ENCODE results near the gene ADAMTSL1. TPM values are rescaled to one million over a fixed set of nuclear protein-coding genes. Genes with fewer than 3 reads are reported as not detected.

The ADAMTSL1 gene
- polyA plus RNA-seq, 3 donors, result 10.4 to 15.8 (median 12.3) TPM

DNA sequence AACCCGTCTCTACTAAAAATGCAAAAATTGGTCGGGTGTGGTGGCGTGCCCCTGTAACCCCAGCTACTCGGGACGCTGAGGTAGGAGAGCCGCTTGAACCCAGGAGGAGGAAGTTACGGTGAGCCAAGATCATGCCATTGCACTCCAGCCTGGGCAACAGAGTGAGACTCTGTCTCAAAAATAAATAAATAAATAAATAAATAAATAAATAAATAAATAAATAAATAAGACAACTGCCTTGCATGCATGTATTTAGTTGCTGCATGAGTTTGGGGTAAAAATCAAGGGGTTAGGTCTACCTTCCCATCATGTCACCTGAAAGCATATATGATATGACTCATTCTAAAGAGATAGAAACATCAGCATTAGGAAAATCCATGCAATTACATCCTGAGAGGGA, 254.0 kb downstream of the ADAMTSL1 start:
- DNase-seq, result no peak

DNA sequence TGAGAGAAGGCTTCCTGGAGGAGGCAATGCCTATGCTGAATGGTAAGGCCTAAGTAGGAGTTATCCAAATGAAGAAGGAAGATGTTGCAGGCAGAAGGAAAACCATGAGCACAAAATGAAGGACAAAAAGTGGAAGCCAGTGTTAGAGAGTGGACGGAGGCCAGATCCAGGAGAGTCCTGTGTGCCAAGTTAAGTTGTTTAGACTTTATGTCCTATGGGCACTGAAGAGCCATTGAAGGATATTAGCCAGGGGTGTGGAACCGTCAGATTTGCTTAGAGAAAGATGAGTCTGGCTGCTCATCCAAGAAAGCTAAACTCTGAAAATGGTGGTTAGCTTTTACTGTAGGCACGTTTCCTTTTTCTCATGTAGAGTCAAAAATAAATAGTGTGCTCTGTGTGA, 254.7 kb downstream of the ADAMTSL1 start:
- no peak for DNase-seq

- DNase-seq, result no peak
These were observed 256.3 kb downstream of the ADAMTSL1 start for GRCh38 chr9:18730241-18730640.

DNA sequence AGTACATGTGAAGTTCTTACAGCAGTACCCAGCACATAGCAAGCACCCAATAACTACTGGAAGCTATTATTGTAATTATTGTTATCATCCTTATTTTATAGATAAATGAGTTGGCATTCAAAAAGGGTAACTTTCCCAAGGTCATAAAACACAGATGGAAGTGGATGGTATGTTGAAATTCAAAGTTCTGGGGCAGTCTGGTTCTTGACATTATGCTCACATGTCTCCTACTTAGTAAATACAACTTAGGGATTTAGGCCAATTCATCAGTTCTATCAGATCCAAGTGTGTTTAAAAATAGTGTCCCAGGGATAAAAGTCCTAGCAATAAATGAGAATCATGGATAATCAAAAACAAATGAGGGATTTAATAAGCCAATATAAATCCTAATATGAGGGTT, 265.2 kb downstream of the ADAMTSL1 start:
- DNase-seq, result no peak

DNA sequence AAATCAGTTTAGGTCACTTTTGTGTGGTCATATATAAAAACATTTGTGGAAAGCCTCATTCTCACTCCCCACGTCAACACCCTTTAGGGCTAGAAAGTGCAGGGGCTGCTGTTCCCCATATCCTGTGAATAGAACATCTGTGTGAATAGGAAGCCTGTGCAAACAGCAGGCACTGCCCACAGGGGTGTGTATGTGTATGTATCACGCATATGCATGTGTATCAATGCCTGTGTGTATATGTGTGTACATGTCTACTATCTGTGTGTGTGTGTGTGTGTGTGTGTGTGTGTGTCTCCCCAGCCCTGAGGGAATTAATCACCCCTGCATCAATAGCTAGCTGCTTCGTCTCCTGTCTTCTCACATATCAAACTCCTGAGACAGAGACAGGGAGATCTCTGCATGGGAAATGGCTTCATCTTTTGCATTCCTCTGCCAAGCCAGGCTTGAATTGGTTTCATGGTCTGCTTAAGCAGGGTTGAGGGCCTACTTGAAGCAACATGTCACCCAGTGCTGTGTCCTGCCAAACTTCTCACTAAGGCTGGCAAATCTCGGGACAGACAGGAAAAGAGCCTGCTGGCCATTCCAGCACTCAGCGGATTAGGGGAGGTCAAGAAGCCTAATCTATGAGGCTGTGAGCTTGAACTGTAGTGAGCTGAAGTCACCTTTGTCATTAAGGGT, 265.8 kb downstream of the ADAMTSL1 start:
- no peak for DNase-seq

DNA sequence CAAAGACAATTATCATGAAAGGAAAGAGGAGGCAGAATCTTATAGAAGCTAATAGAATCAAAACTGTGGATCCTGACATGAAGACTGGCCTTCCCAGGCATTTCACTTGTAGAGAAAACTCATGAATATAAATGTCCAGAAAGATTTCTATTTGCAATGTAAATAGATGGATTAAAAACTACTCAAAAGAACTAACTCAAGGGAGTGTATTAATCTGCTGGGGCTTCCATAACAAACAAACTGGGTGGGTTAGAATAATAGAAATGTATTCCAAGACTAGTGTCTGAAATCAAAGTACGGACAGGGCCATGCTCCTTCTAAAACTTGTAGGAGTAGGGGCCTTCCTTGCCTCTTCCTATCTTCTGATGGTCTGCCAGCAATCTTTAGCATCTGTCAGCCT, 267.4 kb downstream of the ADAMTSL1 start:
- DNase-seq, result no peak

DNA sequence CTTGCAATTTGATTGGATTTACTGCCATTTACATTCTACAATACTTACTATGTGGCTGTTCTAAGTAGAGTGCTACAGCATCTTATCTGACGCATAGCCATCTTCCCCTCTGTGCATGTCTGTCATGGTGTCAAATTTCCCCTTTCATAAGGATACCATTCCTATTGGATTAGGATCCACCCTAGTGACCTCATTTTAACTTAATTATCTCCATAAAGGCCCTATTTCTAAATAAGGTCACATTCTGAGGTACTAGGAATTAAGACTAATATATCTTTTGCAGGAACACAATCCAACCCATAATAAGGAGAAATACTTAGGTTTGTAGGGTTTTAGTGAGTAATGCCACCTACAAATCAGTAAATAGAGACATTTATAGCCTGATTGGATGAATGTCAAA, 268.0 kb downstream of the ADAMTSL1 start:
- DNase-seq, result no peak

- no peak for DNase-seq
These were observed 269.5 kb downstream of the ADAMTSL1 start for GRCh38 chr9:18743421-18743820.

GRCh38 chr9:18743971-18744370, 270.0 kb downstream of the ADAMTSL1 start:
- DNase-seq, result no peak

GRCh38 chr9:18745710-18746109, 271.8 kb downstream of the ADAMTSL1 start:
- no peak for DNase-seq

- DNase-seq, result no peak
These were observed 272.7 kb downstream of the ADAMTSL1 start for GRCh38 chr9:18746631-18747030.

DNA sequence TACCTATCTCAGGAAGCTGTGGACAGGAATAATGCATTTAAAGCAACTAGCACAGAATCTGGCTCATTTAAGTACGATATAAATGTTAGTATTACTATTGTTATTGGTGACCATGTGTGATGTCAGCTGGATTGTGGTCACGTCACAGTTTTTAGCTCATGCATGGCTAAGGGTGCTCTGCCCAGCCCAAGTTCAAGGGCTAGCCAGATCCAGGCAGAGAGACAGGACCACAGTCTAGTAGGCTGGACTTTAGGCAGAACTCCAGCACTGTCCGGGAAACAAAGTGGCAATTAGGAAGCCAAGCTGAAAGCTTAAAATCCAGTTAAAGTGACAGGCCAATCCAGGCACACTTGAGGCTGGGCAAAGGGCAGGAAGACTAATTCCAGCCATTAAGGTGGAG, 273.6 kb downstream of the ADAMTSL1 start:
- no peak for DNase-seq

DNA sequence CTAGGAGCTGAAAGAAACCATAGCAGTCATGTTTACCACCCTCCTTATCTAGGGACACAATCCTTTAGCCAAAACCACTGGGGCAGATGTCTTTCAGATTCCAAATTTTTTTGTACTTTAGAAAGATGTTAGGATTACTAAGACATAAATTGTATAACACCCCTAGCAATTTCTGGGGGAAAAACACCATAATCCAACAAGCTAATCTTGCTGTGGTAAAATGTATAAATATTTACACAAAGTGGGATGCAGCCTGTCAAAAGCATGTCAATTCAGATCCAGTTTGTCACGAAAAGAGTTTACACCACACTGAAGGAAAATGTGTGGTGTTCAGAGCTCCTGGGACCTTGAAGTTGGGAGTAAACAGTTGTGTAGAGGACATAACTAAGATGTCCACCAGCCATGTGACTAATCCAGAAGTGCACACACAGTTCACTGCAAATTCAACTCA, 274.3 kb downstream of the ADAMTSL1 start:
- no peak for DNase-seq

DNA sequence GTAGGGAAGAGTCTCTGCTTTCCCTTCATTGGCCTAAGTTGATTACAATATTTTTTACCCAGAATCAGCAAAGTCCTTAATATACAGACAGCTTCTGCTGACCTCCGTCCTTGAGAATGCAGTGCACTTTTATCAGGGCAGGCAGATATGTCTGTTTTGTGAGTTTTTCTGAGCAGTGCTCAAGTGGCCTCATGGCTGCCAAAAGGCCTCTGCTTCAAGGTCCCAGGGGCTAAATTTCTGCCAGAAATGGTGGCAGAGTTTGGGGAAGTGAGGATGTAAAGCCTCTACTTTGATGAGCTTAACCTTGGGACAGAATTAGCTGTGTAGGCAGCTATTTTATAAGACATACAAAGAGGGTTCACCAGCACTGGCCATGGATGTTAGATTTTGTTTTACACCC, 275.8 kb downstream of the ADAMTSL1 start:
- no peak for DNase-seq

GRCh38 chr9:18753904-18754303, 280.0 kb downstream of the ADAMTSL1 start:
- no peak for DNase-seq

DNA sequence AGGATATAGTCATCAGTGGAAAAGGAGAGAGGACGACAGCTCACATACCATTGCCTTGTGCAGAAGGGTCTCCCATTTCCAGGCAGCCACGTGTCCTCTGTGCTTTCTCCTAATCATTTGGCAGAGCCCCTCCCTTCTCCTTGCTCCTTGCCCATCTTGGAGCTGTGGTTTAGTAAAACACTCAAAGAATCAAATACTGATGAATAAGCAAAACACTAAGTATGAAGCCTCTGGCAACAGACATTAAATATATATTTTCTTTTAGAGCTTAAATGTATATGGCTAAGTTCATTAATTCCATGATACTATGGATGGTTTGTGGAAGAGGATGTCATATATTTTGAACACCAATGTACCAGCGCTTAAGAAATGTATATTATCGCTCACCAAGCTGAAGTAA, 280.6 kb downstream of the ADAMTSL1 start:
- DNase-seq, result no peak

DNA sequence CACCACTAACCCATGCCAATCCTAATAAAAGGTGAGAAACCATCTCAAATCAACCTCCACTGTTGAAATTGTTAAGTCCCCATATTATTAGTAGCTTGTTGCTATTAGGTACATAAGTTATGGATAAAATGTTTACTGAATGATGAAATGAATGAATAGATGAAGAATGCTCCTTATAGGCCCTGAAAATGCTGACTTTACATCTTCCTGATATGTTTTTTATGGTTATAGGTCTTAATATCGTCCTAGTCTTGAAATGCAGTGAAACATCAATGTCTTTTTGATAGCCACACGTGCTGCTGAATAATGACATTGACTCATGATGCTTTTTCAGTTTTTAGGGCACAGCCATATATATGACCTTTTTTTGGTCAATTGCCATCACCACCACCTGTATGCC, 281.3 kb downstream of the ADAMTSL1 start:
- no peak for DNase-seq

DNA sequence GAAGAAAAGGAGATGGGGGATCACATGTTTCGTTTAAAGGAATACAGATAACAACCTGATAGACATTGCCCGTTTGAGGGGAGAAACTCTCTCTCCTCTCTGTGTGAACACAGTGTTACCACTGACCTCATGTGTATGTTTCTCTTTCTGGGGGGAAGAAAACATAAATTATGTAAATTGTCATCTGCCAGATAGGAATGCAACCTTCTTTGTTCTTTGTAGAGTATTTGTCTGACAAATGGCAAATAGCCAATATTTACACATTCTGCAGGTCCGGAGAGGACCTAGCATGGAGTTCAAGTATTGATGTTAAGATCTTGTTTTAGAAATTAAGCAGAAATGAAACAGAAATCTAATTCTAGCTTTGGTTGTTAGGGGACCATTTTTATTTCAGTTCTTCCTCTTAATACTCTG, 282.8 kb downstream of the ADAMTSL1 start:
- DNase-seq, result no peak

DNA sequence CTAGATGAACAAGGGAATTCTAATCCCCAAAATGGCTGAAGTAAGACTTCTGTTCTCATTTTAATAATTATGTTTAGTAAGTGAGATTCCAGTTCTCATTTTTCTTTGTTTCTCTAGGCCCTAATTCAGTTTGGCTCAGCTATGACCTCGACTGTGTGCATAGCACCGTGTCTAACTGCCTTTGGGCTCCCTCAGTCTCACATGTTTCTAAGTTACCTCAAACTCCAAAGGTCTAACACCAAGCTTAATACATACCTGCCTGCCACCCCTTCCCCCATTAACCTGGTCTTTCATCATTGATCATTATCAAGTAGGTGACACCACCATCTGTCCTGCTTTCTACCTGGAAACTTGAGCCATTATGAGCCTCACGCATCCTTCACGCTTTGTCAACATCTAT, 285.9 kb downstream of the ADAMTSL1 start:
- DNase-seq, result no peak

DNA sequence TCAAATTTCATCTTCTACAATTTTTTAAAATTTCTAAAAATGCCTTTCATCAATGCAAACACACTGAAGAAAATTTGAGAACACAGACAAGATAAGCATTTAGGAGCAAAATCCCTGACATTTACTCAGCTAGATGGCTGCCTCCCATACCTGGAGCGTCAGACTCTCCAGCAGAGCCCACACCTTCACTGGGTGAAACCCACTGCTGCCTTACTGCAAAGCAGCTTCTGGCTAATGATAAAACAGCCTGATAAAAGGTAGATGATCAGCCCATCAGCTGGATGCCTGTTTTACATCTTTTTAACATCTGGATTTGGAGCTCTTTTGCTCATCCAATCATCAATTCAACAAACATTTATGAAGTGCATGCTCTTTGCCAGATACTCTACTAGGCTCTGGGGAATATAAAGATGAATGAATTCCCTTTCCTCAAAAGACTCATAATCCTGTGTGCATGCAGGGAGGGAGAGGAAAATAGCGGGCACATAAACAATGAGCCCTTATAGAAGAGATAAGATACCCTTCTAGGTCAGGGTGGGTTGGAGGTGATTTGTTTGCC, 287.9 kb downstream of the ADAMTSL1 start:
- no peak for DNase-seq

DNA sequence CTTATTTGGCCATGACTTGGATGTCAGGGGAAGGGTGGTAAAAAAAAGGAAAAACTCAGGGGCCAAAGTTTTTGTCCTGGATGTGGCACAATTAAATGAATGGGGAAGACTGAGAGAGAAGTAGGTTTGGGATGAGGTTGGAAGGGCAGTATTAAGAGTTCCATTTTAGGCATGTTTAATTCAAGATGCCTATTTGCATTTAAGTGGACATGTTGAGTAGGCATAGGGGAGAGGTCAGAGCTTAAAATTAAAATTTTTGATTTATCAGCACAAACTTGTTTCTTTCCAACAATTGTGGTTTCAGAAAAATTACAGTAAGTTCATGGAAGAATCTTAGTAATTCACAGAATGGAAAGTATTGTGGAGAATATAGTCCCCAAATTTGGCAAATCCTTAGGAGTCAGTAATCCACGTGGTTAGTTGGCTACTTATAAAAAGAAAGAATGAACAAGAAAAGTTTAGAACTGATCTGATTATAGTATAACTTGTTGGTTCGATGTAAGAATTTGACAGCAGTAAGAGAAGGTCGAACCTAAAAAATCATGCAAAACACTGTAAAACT, 293.1 kb downstream of the ADAMTSL1 start:
- no peak for DNase-seq

DNA sequence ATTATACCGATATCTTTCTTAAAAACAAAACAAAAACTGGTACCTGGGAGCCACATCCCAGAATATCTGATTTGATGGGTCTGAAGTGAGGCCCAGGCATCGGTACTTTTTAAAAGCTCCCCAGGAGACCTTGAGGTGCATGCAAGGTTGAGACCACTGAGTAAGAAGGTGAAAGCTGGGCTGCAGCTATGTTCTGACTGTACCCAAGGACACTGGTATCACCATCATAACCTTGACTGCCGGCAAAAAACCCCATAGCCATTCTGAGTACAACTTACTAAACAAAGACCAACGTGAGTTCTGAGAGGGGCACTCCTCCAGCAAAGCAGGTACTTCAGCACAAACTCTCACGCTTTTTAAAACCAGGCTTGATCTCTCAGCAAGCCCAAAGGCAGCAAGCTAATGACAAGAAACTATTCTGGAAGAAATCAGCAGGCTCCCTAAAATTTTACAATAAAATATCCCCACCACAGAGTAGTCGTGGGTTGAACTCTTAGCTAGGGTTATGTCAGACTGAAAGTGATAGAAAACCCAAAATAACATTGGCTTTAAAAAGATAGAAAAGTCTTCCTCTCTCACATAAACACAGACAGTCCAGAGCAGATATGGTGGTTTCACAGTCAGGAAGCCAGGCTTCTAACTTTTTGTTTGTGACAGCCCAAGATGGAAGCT, 295.1 kb downstream of the ADAMTSL1 start:
- no peak for DNase-seq
